ENCODE data around the gene FBXW5. TPM values are rescaled to one million over a fixed set of nuclear protein-coding genes. Genes with fewer than 3 reads are reported as not detected.

Gene FBXW5
- total RNA-seq, 2 donors from 2014 or later, result 203 to 233 TPM

DNA sequence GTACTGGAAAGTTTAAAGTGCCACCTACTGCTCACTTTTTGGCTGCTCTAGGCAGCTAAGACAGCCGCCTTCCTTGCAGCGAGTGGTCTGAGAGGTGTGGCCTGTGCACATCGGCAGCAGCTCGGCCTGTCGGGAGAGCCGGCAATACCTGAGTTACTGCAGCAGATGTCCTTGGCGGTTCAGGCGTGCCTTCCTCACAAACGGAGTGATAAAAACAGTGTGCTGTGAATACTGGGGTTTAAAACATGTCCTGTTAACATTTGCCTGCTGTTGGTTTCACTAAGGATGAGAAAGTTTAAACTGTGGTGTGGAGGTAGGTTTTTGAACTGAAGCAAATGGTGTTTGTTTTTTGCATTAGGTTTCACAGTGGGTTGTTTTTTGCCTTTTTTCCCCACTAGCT is 45.3 kb downstream of the FBXW5 start:
- no peak overlapping the region for H3K4me3 ChIP-seq
- TF ChIP-seq, protein P1, sequence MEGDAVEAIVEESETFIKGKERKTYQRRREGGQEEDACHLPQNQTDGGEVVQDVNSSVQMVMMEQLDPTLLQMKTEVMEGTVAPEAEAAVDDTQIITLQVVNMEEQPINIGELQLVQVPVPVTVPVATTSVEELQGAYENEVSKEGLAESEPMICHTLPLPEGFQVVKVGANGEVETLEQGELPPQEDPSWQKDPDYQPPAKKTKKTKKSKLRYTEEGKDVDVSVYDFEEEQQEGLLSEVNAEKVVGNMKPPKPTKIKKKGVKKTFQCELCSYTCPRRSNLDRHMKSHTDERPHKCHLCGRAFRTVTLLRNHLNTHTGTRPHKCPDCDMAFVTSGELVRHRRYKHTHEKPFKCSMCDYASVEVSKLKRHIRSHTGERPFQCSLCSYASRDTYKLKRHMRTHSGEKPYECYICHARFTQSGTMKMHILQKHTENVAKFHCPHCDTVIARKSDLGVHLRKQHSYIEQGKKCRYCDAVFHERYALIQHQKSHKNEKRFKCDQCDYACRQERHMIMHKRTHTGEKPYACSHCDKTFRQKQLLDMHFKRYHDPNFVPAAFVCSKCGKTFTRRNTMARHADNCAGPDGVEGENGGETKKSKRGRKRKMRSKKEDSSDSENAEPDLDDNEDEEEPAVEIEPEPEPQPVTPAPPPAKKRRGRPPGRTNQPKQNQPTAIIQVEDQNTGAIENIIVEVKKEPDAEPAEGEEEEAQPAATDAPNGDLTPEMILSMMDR (IDR thresholded peaks at IDR 0.05), result no peak

DNA sequence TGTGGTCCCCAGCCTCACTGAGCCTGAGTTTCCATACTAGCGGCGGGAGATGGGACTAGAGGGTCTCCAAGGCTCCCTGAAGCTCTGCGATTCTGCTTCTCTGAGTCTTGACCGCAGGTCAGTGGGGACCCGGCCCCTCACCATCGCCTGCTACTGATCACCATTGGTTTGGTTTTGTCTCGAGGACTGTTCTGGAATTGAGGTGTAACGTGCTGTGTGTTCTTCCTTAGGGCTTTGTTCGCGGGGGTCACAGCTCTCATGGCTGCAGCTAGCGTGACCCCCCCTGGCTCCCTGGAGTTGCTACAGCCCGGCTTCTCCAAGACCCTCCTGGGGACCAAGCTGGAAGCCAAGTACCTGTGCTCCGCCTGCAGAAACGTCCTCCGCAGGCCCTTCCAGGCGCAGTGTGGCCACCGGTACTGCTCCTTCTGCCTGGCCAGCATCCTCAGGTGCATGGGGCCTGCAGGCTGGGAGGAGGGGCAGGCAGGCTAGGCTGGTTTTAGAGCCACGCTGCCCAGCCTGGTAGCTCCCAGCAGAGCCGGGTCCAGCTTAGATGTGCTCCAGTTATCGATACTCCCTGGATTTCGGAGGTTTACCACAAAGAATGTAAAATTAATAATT is 45.9 kb downstream of the FBXW5 start:
- no peak for DNase-seq (ENCODE audit: low spot score)
- H3K27ac ChIP-seq, result no peak overlapping the region

More for the DNA sequence above, 45.3 kb downstream of the FBXW5 start:
- Histone ChIP-seq H3K27ac (no peak overlapping the region), H3K36me3 (peaks cover 26% of the 10 kb centered on the region), H3K27me3 (no peaks in the 10 kb centered on the region), H3K9me3 (no peaks in the 10 kb centered on the region), H3K4me1 (peaks cover 0 to 27% of the 10 kb centered on the region in 2 donors)
- no peak for DNase-seq (ENCODE audit: low spot score)

DNA sequence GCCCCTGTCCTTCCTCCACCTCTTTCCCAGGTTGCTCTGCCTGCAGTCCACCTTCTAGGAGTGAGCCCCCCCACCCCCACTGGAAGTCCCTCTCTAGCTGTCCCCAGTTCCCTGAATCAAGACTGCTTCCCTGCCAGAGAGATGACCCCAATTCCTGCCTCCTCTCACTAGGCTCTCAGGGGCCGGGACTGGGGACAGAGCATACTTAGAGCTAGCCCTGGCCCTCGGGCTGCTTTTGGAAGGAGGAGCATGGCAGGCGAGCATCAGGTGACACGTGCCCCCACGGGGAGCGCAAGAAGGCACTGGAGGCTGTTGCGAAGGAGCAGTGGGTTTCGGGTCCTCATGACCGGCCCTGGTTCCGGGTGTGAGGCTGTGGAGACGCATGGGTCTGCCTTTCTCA is 48.5 kb downstream of the FBXW5 start:
- no peak overlapping the region for H3K4me3 ChIP-seq
- TF ChIP-seq, protein P1 (IDR thresholded peaks at IDR 0.05), result no peak
- DNase-seq (ENCODE audit: low spot score), result no peak
- peaks cover 28% of the 10 kb centered on the region for H3K36me3 ChIP-seq
- H3K4me1 ChIP-seq, result peaks cover 0 to 3% of the 10 kb centered on the region in 2 donors
- no peak overlapping the region for H3K27ac ChIP-seq
- no peaks in the 10 kb centered on the region for H3K9me3 ChIP-seq
- no peaks in the 10 kb centered on the region for H3K27me3 ChIP-seq

More for the DNA sequence above, 45.9 kb downstream of the FBXW5 start:
- Histone ChIP-seq H3K4me3 (no peak overlapping the region), H3K4me1 (peaks cover 0 to 27% of the 10 kb centered on the region in 2 donors), H3K36me3 (peaks cover 26% of the 10 kb centered on the region), H3K9me3 (no peaks in the 10 kb centered on the region), H3K27me3 (no peaks in the 10 kb centered on the region)
- TF ChIP-seq, protein P1 (IDR thresholded peaks at IDR 0.05), result no peak

DNA sequence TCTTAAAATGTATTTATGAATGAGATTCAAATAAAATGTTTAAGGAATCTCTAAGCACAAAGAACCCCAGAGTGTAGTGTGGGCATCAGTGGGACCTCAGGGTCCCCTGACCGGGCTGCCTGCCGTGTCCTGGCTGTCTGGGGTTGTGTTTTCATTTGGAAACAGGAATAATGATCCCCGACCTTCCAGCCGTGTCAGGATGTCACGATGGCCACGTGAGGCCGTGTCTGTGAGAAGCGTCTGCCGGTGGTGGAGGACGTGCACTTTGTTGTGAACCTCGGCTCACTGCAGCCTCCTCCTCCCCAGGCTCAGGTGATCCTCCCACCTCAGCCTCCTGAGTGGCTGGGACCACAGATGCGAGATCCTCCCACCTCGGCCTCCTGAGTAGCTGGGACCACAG is 53.9 kb downstream of the FBXW5 start:
- Histone ChIP-seq H3K4me1 (peaks cover 0 to 13% of the 10 kb centered on the region in 2 donors), H3K27me3 (no peaks in the 10 kb centered on the region), H3K4me3 (no peak overlapping the region), H3K27ac (no peak overlapping the region), H3K36me3 (peaks cover 4% of the 10 kb centered on the region), H3K9me3 (no peaks in the 10 kb centered on the region)
- TF ChIP-seq, protein P1 (IDR thresholded peaks at IDR 0.05), result no peak
- DNase-seq (ENCODE audit: low spot score), result no peak

Other genes starting within 250 kb of the FBXW5 start
- 10 to 100 TPM; 45.1 to 45.7 TPM for gene DIPK1B, start 232.2 kb downstream of the FBXW5 start, total RNA-seq
- gene LCN10, start 201.8 kb downstream of the FBXW5 start, total RNA-seq, result 1 to 10 TPM; 4.5 to 8.8 TPM
- gene LCN6, start 196.2 kb downstream of the FBXW5 start, total RNA-seq, result 1 to 10 TPM; 6.4 to 9.3 TPM
- not detected for gene LCN8, start 186.5 kb downstream of the FBXW5 start, total RNA-seq
- 1 to 10 TPM in 1 of 2 donors, under 1 TPM in 1; 0.63 to 1.4 TPM for gene LCN15, start 180.2 kb downstream of the FBXW5 start, total RNA-seq
- 100 to 1,000 TPM; 123 to 148 TPM for gene TMEM141, start 153.4 kb downstream of the FBXW5 start, total RNA-seq
- 1 to 10 TPM; 2.3 to 2.5 TPM for gene CCDC183, start 148.4 kb downstream of the FBXW5 start, total RNA-seq
- gene RABL6, start 136.8 kb downstream of the FBXW5 start, total RNA-seq, result 10 to 100 TPM; 48.4 to 61.7 TPM
- gene AJM1, start 102.3 kb downstream of the FBXW5 start, total RNA-seq, result 1 to 10 TPM; 2.7 to 3.0 TPM
- gene PHPT1, start 95.3 kb downstream of the FBXW5 start, total RNA-seq, result 100 to 1,000 TPM; 140 to 154 TPM
- 1 to 10 TPM; 1.7 to 2.0 TPM for gene MAMDC4, start 92.4 kb downstream of the FBXW5 start, total RNA-seq
- 100 to 1,000 TPM; 329 to 428 TPM for gene EDF1, start 78.4 kb downstream of the FBXW5 start, total RNA-seq
- 1 to 10 TPM; 1.9 to 4.1 TPM for gene TRAF2, start 58.2 kb downstream of the FBXW5 start, total RNA-seq
- not detected for gene C8G, start 505 bp upstream of the FBXW5 start, total RNA-seq
- 10 to 100 TPM; 10.8 to 11.3 TPM for gene LCN12, start 7.5 kb upstream of the FBXW5 start, total RNA-seq
- gene PTGDS, start 32.8 kb upstream of the FBXW5 start, total RNA-seq, result 1,000 to 10,000 TPM; 1,799 to 2,426 TPM
- 1 to 10 TPM in 1 of 2 donors, under 1 TPM in 1; 0.24 to 1.1 TPM for gene LCNL1, start 38.3 kb upstream of the FBXW5 start, total RNA-seq
- 10 to 100 TPM; 27.4 to 37.5 TPM for gene PAXX, start 47.7 kb upstream of the FBXW5 start, total RNA-seq
- 10 to 100 TPM in 1 of 2 donors, 1 to 10 TPM in 1; 6.5 to 11.8 TPM for gene CLIC3, start 51.8 kb upstream of the FBXW5 start, total RNA-seq
- 10 to 100 TPM; 28.3 to 28.5 TPM for gene ABCA2, start 83.5 kb upstream of the FBXW5 start, total RNA-seq
- gene FUT7, start 87.3 kb upstream of the FBXW5 start, total RNA-seq, result under 1 TPM in 1 of 2 donors, not detected in 1; 0.28 TPM
- gene NPDC1, start 101.4 kb upstream of the FBXW5 start, total RNA-seq, result 10 to 100 TPM; 49.7 to 57.8 TPM
- gene ENTPD2, start 109.3 kb upstream of the FBXW5 start, total RNA-seq, result under 1 TPM; 0.41 to 0.67 TPM
- under 1 TPM; 0.12 to 0.63 TPM for gene SAPCD2, start 125.8 kb upstream of the FBXW5 start, total RNA-seq
- gene UAP1L1, start 132.8 kb upstream of the FBXW5 start, total RNA-seq, result 1 to 10 TPM; 4.3 to 6.3 TPM
- 10 to 100 TPM; 20.9 to 26.8 TPM for gene MAN1B1, start 142.2 kb upstream of the FBXW5 start, total RNA-seq
- gene DPP7, start 170.0 kb upstream of the FBXW5 start, total RNA-seq, result 100 to 1,000 TPM; 165 to 188 TPM
- not detected for gene GRIN1, start 194.4 kb upstream of the FBXW5 start, total RNA-seq
- not detected for gene LRRC26, start 225.3 kb upstream of the FBXW5 start, total RNA-seq
- not detected for gene TMEM210, start 227.3 kb upstream of the FBXW5 start, total RNA-seq
- 10 to 100 TPM; 10.8 to 12.1 TPM for gene ANAPC2, start 243.8 kb upstream of the FBXW5 start, total RNA-seq
- 10 to 100 TPM; 67.1 to 72.0 TPM for gene SSNA1, start 243.9 kb upstream of the FBXW5 start, total RNA-seq